Fibroblast of upper back skin (primary cell): ENCODE measurements around the gene TFF3.

Experiments
- DNase-seq: peaks from one replicate; pipeline ENCODE4 v3.0.0-alpha.2; 2013

TFF3 gene

GRCh38 chr21:42286416-42286815, 28.8 kb downstream of the TFF3 start:
- no peak for DNase-seq

GRCh38 chr21:42285569-42286245, 29.5 kb downstream of the TFF3 start:
- no peak for DNase-seq

- no peak for DNase-seq
These were observed 32.5 kb downstream of the TFF3 start for GRCh38 chr21:42282715-42283114.

GRCh38 chr21:42282021-42282420, 33.2 kb downstream of the TFF3 start:
- DNase-seq: no peak

GRCh38 chr21:42281181-42281680, 34.0 kb downstream of the TFF3 start:
- DNase-seq: no peak

GRCh38 chr21:42280356-42281180, 34.6 kb downstream of the TFF3 start:
- DNase-seq: no peak

- DNase-seq: no peak
These were observed 35.3 kb downstream of the TFF3 start for GRCh38 chr21:42279888-42280287.

GRCh38 chr21:42279341-42279871, 35.8 kb downstream of the TFF3 start:
- no peak for DNase-seq

GRCh38 chr21:42278451-42279149, 36.6 kb downstream of the TFF3 start:
- no peak for DNase-seq

- peak; percentile 12 for DNase-seq
These were observed 37.6 kb downstream of the TFF3 start for GRCh38 chr21:42277593-42277992.

GRCh38 chr21:42276526-42277154, 38.6 kb downstream of the TFF3 start:
- DNase-seq: no peak

GRCh38 chr21:42276076-42276475, 39.1 kb downstream of the TFF3 start:
- DNase-seq: no peak

GRCh38 chr21:42272984-42273600, 42.1 kb downstream of the TFF3 start:
- DNase-seq: no peak

GRCh38 chr21:42272109-42272962, 42.9 kb downstream of the TFF3 start:
- DNase-seq: no peak

- DNase-seq: no peak
These were observed 44.1 kb downstream of the TFF3 start for GRCh38 chr21:42271065-42271464.

- no peak for DNase-seq
These were observed 45.8 kb downstream of the TFF3 start for GRCh38 chr21:42269386-42269785.

- DNase-seq: no peak
These were observed 48.1 kb downstream of the TFF3 start for GRCh38 chr21:42266971-42267556.

- DNase-seq: no peak
These were observed 49.9 kb downstream of the TFF3 start for GRCh38 chr21:42265231-42265812.

GRCh38 chr21:42264245-42265195, 50.7 kb downstream of the TFF3 start:
- no peak for DNase-seq
